Neural cell (in vitro differentiated cells): ENCODE results near the gene LCLAT1.

ENCODE experiments used
- CTCF ChIP-seq: fragments of 450-650 bp; IDR thresholded peaks from 2 replicates; pipeline ENCODE4 v1.5.1; 2014; ENCODE audit warnings: antibody characterized with exemption, mild to moderate bottlenecking, moderate library complexity; ENCODE audit not compliant: poor library complexity, severe bottlenecking
- POLR2AphosphoS5 ChIP-seq: IDR thresholded peaks from 2 replicates; pipeline ENCODE4 v1.6.1; 2012
- RAD21 ChIP-seq: fragments of 450-650 bp; conservative IDR thresholded peaks from 2 replicates; pipeline ENCODE4 v1.6.1; 2014; ENCODE audit warnings: antibody characterized with exemption, mild to moderate bottlenecking, moderate library complexity

GRCh38 chr2:30464544-30465170 is 17.6 kb downstream of the LCLAT1 start:
- TF ChIP-seq RAD21, result no peak
- TF ChIP-seq POLR2AphosphoS5, result no peak
- no peak for TF ChIP-seq CTCF
